ENCODE measurements around the gene CEACAM8.
A peak's percentile ranks its signal among the peaks of the same experiment; 100 is the strongest.
"Not testable (repeated sequence)": the region's sequence is repeated elsewhere in the genome, so short reads cannot be mapped to it uniquely, and the experiment has no call there.

Gene CEACAM8

GRCh38 chr19:42573642-42574041 lies 21.1 kb downstream of the CEACAM8 start:
- TF ChIP-seq POLR2AphosphoS5 (IDR thresholded peaks at IDR 0.05; ENCODE audit: low read depth, low read length) (no peak), PAX5 (IDR thresholded peaks at IDR 0.05; ENCODE audit: insufficient read depth, low read length, severe bottlenecking) (no peak), TAF1 (IDR thresholded peaks at IDR 0.05; ENCODE audit: low read depth, low read length) (no peak), SPI1 (IDR thresholded peaks at IDR 0.05; ENCODE audit: low read depth, low read length) (no peak), POU2F2 (IDR thresholded peaks at IDR 0.05; ENCODE audit: low read depth, low read length) (no peak), POLR2A (IDR thresholded peaks at IDR 0.05; ENCODE audit: low read depth, low read length) (no peak)
- DNase-seq (ENCODE audit: insufficient read length, low spot score) (no peak), FAIRE-seq (no peak)

- FAIRE-seq (no peak), DNase-seq (ENCODE audit: insufficient read length, low spot score) (no peak)
- TF ChIP-seq PAX5 (IDR thresholded peaks at IDR 0.05; ENCODE audit: insufficient read depth, low read length, severe bottlenecking) = no peak
- TF ChIP-seq POLR2AphosphoS5 (IDR thresholded peaks at IDR 0.05; ENCODE audit: low read depth, low read length) = no peak
- no peak for TF ChIP-seq POU2F2 (IDR thresholded peaks at IDR 0.05; ENCODE audit: low read depth, low read length)
- no peak for TF ChIP-seq SPI1 (IDR thresholded peaks at IDR 0.05; ENCODE audit: low read depth, low read length)
- no peak for TF ChIP-seq TAF1 (IDR thresholded peaks at IDR 0.05; ENCODE audit: low read depth, low read length)
- TF ChIP-seq POLR2A (IDR thresholded peaks at IDR 0.05; ENCODE audit: low read depth, low read length) = no peak
These were observed 23.6 kb downstream of the CEACAM8 start for GRCh38 chr19:42571116-42571515.

- no peak for FAIRE-seq
- TF ChIP-seq POU2F2 (IDR thresholded peaks at IDR 0.05; ENCODE audit: low read depth, low read length) = no peak
- no peak for TF ChIP-seq TAF1 (IDR thresholded peaks at IDR 0.05; ENCODE audit: low read depth, low read length)
- TF ChIP-seq PAX5 (IDR thresholded peaks at IDR 0.05; ENCODE audit: insufficient read depth, low read length, severe bottlenecking) = no peak
- TF ChIP-seq POLR2AphosphoS5 (IDR thresholded peaks at IDR 0.05; ENCODE audit: low read depth, low read length) = no peak
- no peak for TF ChIP-seq SPI1 (IDR thresholded peaks at IDR 0.05; ENCODE audit: low read depth, low read length)
- no peak for TF ChIP-seq POLR2A (IDR thresholded peaks at IDR 0.05; ENCODE audit: low read depth, low read length)
- DNase-seq (ENCODE audit: insufficient read length, low spot score) = no peak
These were observed 25.5 kb downstream of the CEACAM8 start for GRCh38 chr19:42569193-42569592.

- FAIRE-seq (no peak), DNase-seq (ENCODE audit: insufficient read length, low spot score) (no peak)
- TF ChIP-seq PAX5 (IDR thresholded peaks at IDR 0.05; ENCODE audit: insufficient read depth, low read length, severe bottlenecking) = no peak
- TF ChIP-seq POU2F2 (IDR thresholded peaks at IDR 0.05; ENCODE audit: low read depth, low read length) = no peak
- TF ChIP-seq POLR2AphosphoS5 (IDR thresholded peaks at IDR 0.05; ENCODE audit: low read depth, low read length) = no peak
- no peak for TF ChIP-seq SPI1 (IDR thresholded peaks at IDR 0.05; ENCODE audit: low read depth, low read length)
- no peak for TF ChIP-seq POLR2A (IDR thresholded peaks at IDR 0.05; ENCODE audit: low read depth, low read length)
- TF ChIP-seq TAF1 (IDR thresholded peaks at IDR 0.05; ENCODE audit: low read depth, low read length) = no peak
These were observed 26.7 kb downstream of the CEACAM8 start for GRCh38 chr19:42568006-42568405.

GRCh38 chr19:42567567-42567966 lies 27.2 kb downstream of the CEACAM8 start:
- no peak for DNase-seq (ENCODE audit: insufficient read length, low spot score)
- FAIRE-seq = no peak
- TF ChIP-seq PAX5 (IDR thresholded peaks at IDR 0.05; ENCODE audit: insufficient read depth, low read length, severe bottlenecking) (no peak), POU2F2 (IDR thresholded peaks at IDR 0.05; ENCODE audit: low read depth, low read length) (no peak), SPI1 (IDR thresholded peaks at IDR 0.05; ENCODE audit: low read depth, low read length) (no peak), POLR2AphosphoS5 (IDR thresholded peaks at IDR 0.05; ENCODE audit: low read depth, low read length) (no peak), TAF1 (IDR thresholded peaks at IDR 0.05; ENCODE audit: low read depth, low read length) (no peak), POLR2A (IDR thresholded peaks at IDR 0.05; ENCODE audit: low read depth, low read length) (no peak)

- TF ChIP-seq POLR2AphosphoS5 (IDR thresholded peaks at IDR 0.05; ENCODE audit: low read depth, low read length) = no peak
- no peak for TF ChIP-seq PAX5 (IDR thresholded peaks at IDR 0.05; ENCODE audit: insufficient read depth, low read length, severe bottlenecking)
- TF ChIP-seq POLR2A (IDR thresholded peaks at IDR 0.05; ENCODE audit: low read depth, low read length) = no peak
- TF ChIP-seq TAF1 (IDR thresholded peaks at IDR 0.05; ENCODE audit: low read depth, low read length) = no peak
- peak; percentile 90 for FAIRE-seq
These were observed 31.1 kb downstream of the CEACAM8 start for GRCh38 chr19:42563352-42564210.

GRCh38 chr19:42561512-42561911 lies 33.2 kb downstream of the CEACAM8 start:
- DNase-seq (ENCODE audit: insufficient read length, low spot score) (no peak), FAIRE-seq (no peak)
- TF ChIP-seq SPI1 (IDR thresholded peaks at IDR 0.05; ENCODE audit: low read depth, low read length) = no peak
- TF ChIP-seq PAX5 (IDR thresholded peaks at IDR 0.05; ENCODE audit: insufficient read depth, low read length, severe bottlenecking) = no peak
- TF ChIP-seq TAF1 (IDR thresholded peaks at IDR 0.05; ENCODE audit: low read depth, low read length) = no peak
- TF ChIP-seq POLR2A (IDR thresholded peaks at IDR 0.05; ENCODE audit: low read depth, low read length) = no peak
- TF ChIP-seq POLR2AphosphoS5 (IDR thresholded peaks at IDR 0.05; ENCODE audit: low read depth, low read length) = no peak
- no peak for TF ChIP-seq POU2F2 (IDR thresholded peaks at IDR 0.05; ENCODE audit: low read depth, low read length)

More at GRCh38 chr19:42563352-42564210, 31.1 kb downstream of the CEACAM8 start:
- peak; percentile 33 for DNase-seq (ENCODE audit: insufficient read length, low spot score)

GRCh38 chr19:42560731-42561130 lies 34.0 kb downstream of the CEACAM8 start:
- no peak for FAIRE-seq
- no peak for DNase-seq (ENCODE audit: insufficient read length, low spot score)
- TF ChIP-seq POLR2A (IDR thresholded peaks at IDR 0.05; ENCODE audit: low read depth, low read length) = no peak
- no peak for TF ChIP-seq SPI1 (IDR thresholded peaks at IDR 0.05; ENCODE audit: low read depth, low read length)
- no peak for TF ChIP-seq POLR2AphosphoS5 (IDR thresholded peaks at IDR 0.05; ENCODE audit: low read depth, low read length)

GRCh38 chr19:42558450-42559150 lies 36.1 kb downstream of the CEACAM8 start:
- no peak for FAIRE-seq
- DNase-seq (ENCODE audit: insufficient read length, low spot score) = no peak
- TF ChIP-seq POU2F2 (IDR thresholded peaks at IDR 0.05; ENCODE audit: low read depth, low read length) (no peak), SPI1 (IDR thresholded peaks at IDR 0.05; ENCODE audit: low read depth, low read length) (no peak), POLR2AphosphoS5 (IDR thresholded peaks at IDR 0.05; ENCODE audit: low read depth, low read length) (no peak), POLR2A (IDR thresholded peaks at IDR 0.05; ENCODE audit: low read depth, low read length) (no peak), TAF1 (IDR thresholded peaks at IDR 0.05; ENCODE audit: low read depth, low read length) (no peak), PAX5 (IDR thresholded peaks at IDR 0.05; ENCODE audit: insufficient read depth, low read length, severe bottlenecking) (no peak)

GRCh38 chr19:42557386-42557871 lies 37.3 kb downstream of the CEACAM8 start:
- not testable (repeated sequence) for FAIRE-seq; DNase-seq (ENCODE audit: insufficient read length, low spot score)

All from GM12891 (cell line).